ENCODE measurements around the gene SLC16A1.

GRCh38 chr1:112866981-112867380 is 89.0 kb downstream of the SLC16A1 start:
- TF ChIP-seq, protein P1, sequence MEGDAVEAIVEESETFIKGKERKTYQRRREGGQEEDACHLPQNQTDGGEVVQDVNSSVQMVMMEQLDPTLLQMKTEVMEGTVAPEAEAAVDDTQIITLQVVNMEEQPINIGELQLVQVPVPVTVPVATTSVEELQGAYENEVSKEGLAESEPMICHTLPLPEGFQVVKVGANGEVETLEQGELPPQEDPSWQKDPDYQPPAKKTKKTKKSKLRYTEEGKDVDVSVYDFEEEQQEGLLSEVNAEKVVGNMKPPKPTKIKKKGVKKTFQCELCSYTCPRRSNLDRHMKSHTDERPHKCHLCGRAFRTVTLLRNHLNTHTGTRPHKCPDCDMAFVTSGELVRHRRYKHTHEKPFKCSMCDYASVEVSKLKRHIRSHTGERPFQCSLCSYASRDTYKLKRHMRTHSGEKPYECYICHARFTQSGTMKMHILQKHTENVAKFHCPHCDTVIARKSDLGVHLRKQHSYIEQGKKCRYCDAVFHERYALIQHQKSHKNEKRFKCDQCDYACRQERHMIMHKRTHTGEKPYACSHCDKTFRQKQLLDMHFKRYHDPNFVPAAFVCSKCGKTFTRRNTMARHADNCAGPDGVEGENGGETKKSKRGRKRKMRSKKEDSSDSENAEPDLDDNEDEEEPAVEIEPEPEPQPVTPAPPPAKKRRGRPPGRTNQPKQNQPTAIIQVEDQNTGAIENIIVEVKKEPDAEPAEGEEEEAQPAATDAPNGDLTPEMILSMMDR (IDR thresholded peaks at IDR 0.05): no peak
- no peak for TF ChIP-seq POLR2A (IDR thresholded peaks at IDR 0.05)

Measured in thyroid gland (tissue), 4 donors.